ENCODE results near the gene RFPL1.
A peak's percentile ranks its signal among the peaks of the same experiment; 100 is the strongest.

Gene RFPL1

DNA sequence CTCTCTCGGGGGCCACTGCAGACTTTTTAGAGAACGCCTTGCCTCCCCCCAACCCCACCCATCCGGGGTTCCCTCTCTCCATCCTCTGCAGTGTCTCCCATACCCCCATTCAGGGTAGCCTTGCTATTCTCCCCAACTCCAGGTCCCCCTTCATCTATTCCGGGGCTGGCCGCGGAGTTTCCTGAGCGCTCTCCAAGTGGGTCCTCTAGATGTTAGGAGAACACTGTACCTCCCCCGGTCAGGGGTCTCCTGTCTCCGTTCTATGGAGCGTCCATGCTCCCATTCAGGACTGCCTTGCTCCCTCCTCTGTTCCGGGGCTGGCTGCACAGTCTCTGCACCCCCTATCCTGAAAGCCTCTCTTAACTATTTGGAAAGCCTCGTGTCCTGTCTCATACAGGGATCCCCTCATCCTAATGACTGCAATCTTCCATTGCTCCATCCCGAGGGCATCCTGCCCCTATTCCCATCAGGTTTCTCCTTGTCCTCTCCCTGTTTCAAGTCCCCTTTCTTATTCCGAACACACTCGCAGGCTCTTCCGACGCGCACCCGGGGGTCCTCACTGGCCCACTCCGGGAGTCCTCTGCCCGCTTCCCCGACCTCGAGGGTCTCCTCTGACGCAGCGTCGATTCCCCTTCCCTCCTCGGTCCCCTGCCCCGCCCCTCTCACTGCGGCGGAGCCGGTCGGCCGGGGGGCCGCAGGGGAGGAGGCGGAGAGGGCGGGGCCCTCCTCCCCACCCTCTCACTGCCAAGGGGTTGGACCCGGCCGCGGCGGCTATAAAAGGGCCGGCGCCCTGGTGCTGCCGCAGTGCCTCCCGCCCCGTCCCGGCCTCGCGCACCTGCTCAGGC lies 41.3 kb downstream of the RFPL1 start, which contains the start of gene NEFH:
NEFH (plus strand) TSS at position 802 of the 845 bp plus-strand sequence. CDS start 45 bp downstream, outside the sequence.
- TF ChIP-seq, protein P1, sequence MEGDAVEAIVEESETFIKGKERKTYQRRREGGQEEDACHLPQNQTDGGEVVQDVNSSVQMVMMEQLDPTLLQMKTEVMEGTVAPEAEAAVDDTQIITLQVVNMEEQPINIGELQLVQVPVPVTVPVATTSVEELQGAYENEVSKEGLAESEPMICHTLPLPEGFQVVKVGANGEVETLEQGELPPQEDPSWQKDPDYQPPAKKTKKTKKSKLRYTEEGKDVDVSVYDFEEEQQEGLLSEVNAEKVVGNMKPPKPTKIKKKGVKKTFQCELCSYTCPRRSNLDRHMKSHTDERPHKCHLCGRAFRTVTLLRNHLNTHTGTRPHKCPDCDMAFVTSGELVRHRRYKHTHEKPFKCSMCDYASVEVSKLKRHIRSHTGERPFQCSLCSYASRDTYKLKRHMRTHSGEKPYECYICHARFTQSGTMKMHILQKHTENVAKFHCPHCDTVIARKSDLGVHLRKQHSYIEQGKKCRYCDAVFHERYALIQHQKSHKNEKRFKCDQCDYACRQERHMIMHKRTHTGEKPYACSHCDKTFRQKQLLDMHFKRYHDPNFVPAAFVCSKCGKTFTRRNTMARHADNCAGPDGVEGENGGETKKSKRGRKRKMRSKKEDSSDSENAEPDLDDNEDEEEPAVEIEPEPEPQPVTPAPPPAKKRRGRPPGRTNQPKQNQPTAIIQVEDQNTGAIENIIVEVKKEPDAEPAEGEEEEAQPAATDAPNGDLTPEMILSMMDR (IDR thresholded peaks at IDR 0.05; ENCODE audit: insufficient read depth, low read length, missing control alignments): no peak
- ChIA-PET CTCF (interaction anchor here (1.6 kb wide), 1 partner anchor 8 kb away, joined by 9 read pairs; no protein-coding TSS in a partner anchor), POLR2A (no interaction called here)
- peak within 1 kb of the TSS; percentile 49 for H3K4me3 ChIP-seq (ENCODE audit: low read depth, low read length)
- DNase-seq (ENCODE audit: low read depth, low spot score): no peak

DNA sequence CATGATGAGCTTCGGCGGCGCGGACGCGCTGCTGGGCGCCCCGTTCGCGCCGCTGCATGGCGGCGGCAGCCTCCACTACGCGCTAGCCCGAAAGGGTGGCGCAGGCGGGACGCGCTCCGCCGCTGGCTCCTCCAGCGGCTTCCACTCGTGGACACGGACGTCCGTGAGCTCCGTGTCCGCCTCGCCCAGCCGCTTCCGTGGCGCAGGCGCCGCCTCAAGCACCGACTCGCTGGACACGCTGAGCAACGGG lies 41.8 kb downstream of the RFPL1 start:
- CTCF ChIA-PET: interaction anchor here (1.0 to 1.6 kb wide), 2 partner anchors 9 to 84 kb away, joined by 3 to 9 read pairs; no protein-coding TSS in a partner anchor
- peak overlapping the region; percentile 49 for H3K4me3 ChIP-seq (ENCODE audit: low read depth, low read length)
- POLR2A ChIA-PET: no interaction called here
- TF ChIP-seq, protein P1 (IDR thresholded peaks at IDR 0.05; ENCODE audit: insufficient read depth, low read length, missing control alignments): no peak
- no peak for DNase-seq (ENCODE audit: low read depth, low spot score)

DNA sequence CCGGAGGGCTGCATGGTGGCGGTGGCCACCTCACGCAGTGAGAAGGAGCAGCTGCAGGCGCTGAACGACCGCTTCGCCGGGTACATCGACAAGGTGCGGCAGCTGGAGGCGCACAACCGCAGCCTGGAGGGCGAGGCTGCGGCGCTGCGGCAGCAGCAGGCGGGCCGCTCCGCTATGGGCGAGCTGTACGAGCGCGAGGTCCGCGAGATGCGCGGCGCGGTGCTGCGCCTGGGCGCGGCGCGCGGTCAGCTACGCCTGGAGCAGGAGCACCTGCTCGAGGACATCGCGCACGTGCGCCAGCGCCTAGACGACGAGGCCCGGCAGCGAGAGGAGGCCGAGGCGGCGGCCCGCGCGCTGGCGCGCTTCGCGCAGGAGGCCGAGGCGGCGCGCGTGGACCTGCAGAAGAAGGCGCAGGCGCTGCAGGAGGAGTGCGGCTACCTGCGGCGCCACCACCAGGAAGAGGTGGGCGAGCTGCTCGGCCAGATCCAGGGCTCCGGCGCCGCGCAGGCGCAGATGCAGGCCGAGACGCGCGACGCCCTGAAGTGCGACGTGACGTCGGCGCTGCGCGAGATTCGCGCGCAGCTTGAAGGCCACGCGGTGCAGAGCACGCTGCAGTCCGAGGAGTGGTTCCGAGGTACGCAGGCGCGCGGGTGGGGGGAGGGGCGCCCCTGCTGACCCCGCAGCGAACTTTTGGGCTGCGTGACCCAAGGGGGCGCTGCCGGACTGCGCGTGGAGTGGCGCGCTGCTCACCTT lies 42.3 kb downstream of the RFPL1 start:
- ChIA-PET CTCF (interaction anchor here (1.0 to 1.6 kb wide), 2 partner anchors 9 to 85 kb away, joined by 3 to 9 read pairs; no protein-coding TSS in a partner anchor), POLR2A (no interaction called here)
- DNase-seq (ENCODE audit: low read depth, low spot score): no peak
- peak overlapping the region; percentile 49 for H3K4me3 ChIP-seq (ENCODE audit: low read depth, low read length)
- TF ChIP-seq, protein P1 (IDR thresholded peaks at IDR 0.05; ENCODE audit: insufficient read depth, low read length, missing control alignments): no peak

DNA sequence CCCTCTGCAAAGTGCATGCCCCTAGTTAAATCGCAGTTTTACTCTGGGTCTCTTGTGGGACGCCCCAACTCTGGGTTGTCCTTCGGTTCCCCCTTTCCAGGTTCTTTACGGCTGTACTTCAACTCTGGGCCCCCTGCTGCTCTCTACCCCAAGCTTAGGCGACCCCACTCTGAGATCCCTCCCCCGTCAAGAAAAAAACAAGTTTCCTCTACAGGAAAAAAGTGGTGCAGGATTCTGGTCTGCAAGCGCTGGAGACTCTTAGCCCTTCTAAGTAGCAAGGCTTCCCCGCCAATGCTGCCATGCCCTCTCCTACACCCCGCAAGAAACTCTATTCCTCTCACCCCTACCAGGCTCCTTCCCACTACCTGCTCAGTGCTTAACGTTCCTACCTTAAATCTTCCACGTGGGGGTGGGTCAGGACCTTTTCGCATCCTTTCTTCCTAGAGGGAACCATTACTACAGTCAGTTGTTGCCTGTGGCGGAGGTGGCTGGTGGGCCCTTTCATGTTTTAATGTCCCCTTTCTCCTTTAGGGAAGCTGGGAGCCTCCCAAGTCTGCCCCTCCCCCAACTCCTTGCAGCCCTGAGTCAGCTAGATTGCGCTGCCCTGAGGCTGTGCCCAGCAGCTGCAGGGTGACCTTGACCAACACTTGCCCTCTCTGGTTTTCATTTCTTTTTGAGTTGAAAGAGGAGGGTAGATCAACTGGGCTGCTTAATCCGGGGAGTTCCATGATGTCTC lies 43.0 kb downstream of the RFPL1 start:
- ChIA-PET POLR2A (interaction anchor here (0.8 to 0.9 kb wide), 2 partner anchors 13 to 72 kb away, joined by 3 read pairs; partner anchors contain the start of gene THOC5), CTCF (interaction anchor here (0.9 to 1.6 kb wide), 4 partner anchors 10 to 86 kb away, joined by 3 to 9 read pairs (median 4); no protein-coding TSS in a partner anchor)
- peak overlapping the region; percentile 49 for H3K4me3 ChIP-seq (ENCODE audit: low read depth, low read length)
- DNase-seq (ENCODE audit: low read depth, low spot score): no peak
- TF ChIP-seq, protein P1 (IDR thresholded peaks at IDR 0.05; ENCODE audit: insufficient read depth, low read length, missing control alignments): no peak

DNA sequence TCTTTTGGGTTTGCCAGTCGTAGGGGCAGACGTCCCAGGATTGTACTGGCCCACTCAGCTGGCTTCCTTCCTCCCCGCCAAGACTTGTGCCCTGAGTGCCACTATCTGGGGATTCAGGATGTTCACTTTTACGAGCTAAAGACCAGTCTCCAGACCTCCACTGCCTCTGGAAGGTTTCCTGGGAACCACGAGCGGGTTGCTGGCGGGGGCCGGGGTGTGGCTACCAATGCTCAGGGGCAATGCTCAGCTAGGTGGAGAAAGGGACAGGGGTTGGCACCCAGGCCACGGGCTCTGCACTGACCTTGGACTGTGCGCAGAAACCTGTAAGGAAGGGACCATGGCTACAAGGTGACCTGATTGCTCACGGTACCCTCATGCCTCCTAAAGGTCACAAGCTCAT lies 43.9 kb downstream of the RFPL1 start:
- TF ChIP-seq, protein P1 (IDR thresholded peaks at IDR 0.05; ENCODE audit: insufficient read depth, low read length, missing control alignments): no peak
- CTCF ChIA-PET: interaction anchor here (0.6 to 1.4 kb wide), 3 partner anchors 11 to 13 kb away, joined by 3 to 6 read pairs (median 3); no protein-coding TSS in a partner anchor
- POLR2A ChIA-PET: interaction anchor here (0.8 to 0.9 kb wide), 2 partner anchors 12 to 71 kb away, joined by 3 read pairs; partner anchors contain the start of gene THOC5
- no peak for DNase-seq (ENCODE audit: low read depth, low spot score)
- H3K4me3 ChIP-seq (ENCODE audit: low read depth, low read length): no peak overlapping the region

All from AG04449 (cell line).